K562 (cell line): ENCODE measurements around the gene CACNA2D2. TPM values are rescaled to one million over a fixed set of nuclear protein-coding genes. Genes with fewer than 3 reads are reported as not detected.
A peak's percentile ranks its signal among the peaks of the same experiment; 100 is the strongest.

Experiments used
- ATF7 ChIP-seq: fragments of 450-650 bp; IDR thresholded peaks from 2 replicates; pipeline ENCODE4 v1.7.1; 2014; ENCODE audit warnings: mild to moderate bottlenecking, moderate library complexity
- BCL6 ChIP-seq: fragments of 250-450 bp; sonication (Bioruptor Pico); IDR thresholded peaks from 2 replicates; pipeline ENCODE4 v1.4.0; 2020
- DIDO1 ChIP-seq: fragments of 450-650 bp; IDR thresholded peaks from 2 replicates; pipeline ENCODE4 v1.6.1; 2016; ENCODE audit warnings: low read depth, missing biosample characterization, missing genetic modification characterization
- GATAD2B ChIP-seq: fragments of 450-650 bp; IDR thresholded peaks from 2 replicates; pipeline ENCODE4 v1.6.1; 2017; ENCODE audit warnings: mild to moderate bottlenecking, borderline replicate concordance
- MECOM ChIP-seq: fragments of 250-450 bp; sonication (Bioruptor Pico); IDR thresholded peaks from 2 replicates; pipeline ENCODE4 v1.8.0; 2022; ENCODE audit warnings: inconsistent platforms
- NELFE ChIP-seq: IDR thresholded peaks from 2 replicates; pipeline ENCODE4 v1.6.1; 2011; ENCODE audit warnings: mild to moderate bottlenecking; ENCODE audit not compliant: insufficient read depth, insufficient read length
- POLR2A ChIP-seq: fragments of 450-650 bp; conservative IDR thresholded peaks from 2 replicates; pipeline ENCODE4 v1.6.1; 2016
- POU5F1 ChIP-seq: fragments of 150-350 bp; IDR thresholded peaks from 2 replicates; pipeline ENCODE4 v1.6.1; 2014; ENCODE audit warnings: borderline replicate concordance, low read length, low read depth, mild to moderate bottlenecking; ENCODE audit not compliant: partially characterized antibody
- STAT6 ChIP-seq: sonication (generic); formaldehyde crosslinking; IDR thresholded peaks from 2 replicates; pipeline ENCODE4 v1.8.1; 2023; ENCODE audit warnings: mild to moderate bottlenecking, missing genetic modification reagents
- U2AF2 ChIP-seq: fragments of 200-400 bp; formaldehyde crosslinking; optimal IDR thresholded peaks from 2 replicates; pipeline ENCODE3; 2017; ENCODE audit warnings: low read depth, mild to moderate bottlenecking, low read length
- ZFP1 ChIP-seq: fragments of 450-650 bp; formaldehyde crosslinking; IDR thresholded peaks from 2 replicates; pipeline ENCODE4 v1.4.0; 2020; ENCODE audit warnings: mild to moderate bottlenecking, mixed read lengths
- ZNF518B ChIP-seq: fragments of 250-450 bp; sonication (Bioruptor Pico); IDR thresholded peaks from 2 replicates; pipeline ENCODE4 v1.5.0; 2021; ENCODE audit warnings: mild to moderate bottlenecking, moderate library complexity
- ZZZ3 ChIP-seq: fragments of 450-650 bp; IDR thresholded peaks from 2 replicates; pipeline ENCODE4 v1.6.1; 2016; ENCODE audit warnings: antibody characterized with exemption, mild to moderate bottlenecking, moderate library complexity
- polyA plus RNA-seq, 8 experiments: library from polyadenylated mRNA; depleted of rRNA in 4 of 8; stranded (reverse) in 5 of 8; unstranded in 3 of 8; fragments of >200 nt; fragmentation: Nextera tagmentation in 2 of 8; fragmentation: Illumina TruSeq in 1 of 8; extraction: Ambion mirVana in 2 of 8; extraction: Trizol in 1 of 8; gene quantifications; 2 replicates each; pipeline versions ENCODE4 v1.2.1 to v1.2.3, GENCODE V29; 2011 to 2014; ENCODE audit warnings: inconsistent platforms in 1 of 8, missing spikeins in 1 of 8
- total RNA-seq, 7 experiments: library from RNA; depleted of rRNA in 6 of 7; stranded (reverse); fragments of >200 nt in 6 of 7; fragmentation: Illumina TruSeq in 2 of 7; extraction: Trizol in 2 of 7; gene quantifications; 2 replicates each; pipeline versions ENCODE4 v1.2.1 to v1.2.3, GENCODE V29; 2011 to 2021; ENCODE audit warnings: low replicate concordance in 1 of 7
- TF ChIP-seq, protein P1 (sequence below), 2 experiments: fragments of 450-650 bp; formaldehyde crosslinking in 1 of 2; IDR thresholded peaks; 2 replicates each; pipeline versions ENCODE4 v1.4.0 to v1.6.1; 2014 to 2020; ENCODE audit warnings: mild to moderate bottlenecking in 2 of 2, borderline replicate concordance in 1 of 2, low read depth in 1 of 2

The CACNA2D2 gene
- total and polyA plus RNA-seq, 9 of the 15 experiments (the other 6 are each of a cell fraction or from before 2014, with no cell fraction given): 0.11 to 0.58 (median 0.36) TPM; not detected in 2

GRCh38 chr3:50324351-50325112 is 178.9 kb downstream of the CACNA2D2 start (continued):
- TF ChIP-seq, protein P1, sequence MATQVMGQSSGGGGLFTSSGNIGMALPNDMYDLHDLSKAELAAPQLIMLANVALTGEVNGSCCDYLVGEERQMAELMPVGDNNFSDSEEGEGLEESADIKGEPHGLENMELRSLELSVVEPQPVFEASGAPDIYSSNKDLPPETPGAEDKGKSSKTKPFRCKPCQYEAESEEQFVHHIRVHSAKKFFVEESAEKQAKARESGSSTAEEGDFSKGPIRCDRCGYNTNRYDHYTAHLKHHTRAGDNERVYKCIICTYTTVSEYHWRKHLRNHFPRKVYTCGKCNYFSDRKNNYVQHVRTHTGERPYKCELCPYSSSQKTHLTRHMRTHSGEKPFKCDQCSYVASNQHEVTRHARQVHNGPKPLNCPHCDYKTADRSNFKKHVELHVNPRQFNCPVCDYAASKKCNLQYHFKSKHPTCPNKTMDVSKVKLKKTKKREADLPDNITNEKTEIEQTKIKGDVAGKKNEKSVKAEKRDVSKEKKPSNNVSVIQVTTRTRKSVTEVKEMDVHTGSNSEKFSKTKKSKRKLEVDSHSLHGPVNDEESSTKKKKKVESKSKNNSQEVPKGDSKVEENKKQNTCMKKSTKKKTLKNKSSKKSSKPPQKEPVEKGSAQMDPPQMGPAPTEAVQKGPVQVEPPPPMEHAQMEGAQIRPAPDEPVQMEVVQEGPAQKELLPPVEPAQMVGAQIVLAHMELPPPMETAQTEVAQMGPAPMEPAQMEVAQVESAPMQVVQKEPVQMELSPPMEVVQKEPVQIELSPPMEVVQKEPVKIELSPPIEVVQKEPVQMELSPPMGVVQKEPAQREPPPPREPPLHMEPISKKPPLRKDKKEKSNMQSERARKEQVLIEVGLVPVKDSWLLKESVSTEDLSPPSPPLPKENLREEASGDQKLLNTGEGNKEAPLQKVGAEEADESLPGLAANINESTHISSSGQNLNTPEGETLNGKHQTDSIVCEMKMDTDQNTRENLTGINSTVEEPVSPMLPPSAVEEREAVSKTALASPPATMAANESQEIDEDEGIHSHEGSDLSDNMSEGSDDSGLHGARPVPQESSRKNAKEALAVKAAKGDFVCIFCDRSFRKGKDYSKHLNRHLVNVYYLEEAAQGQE (IDR thresholded peaks at IDR 0.05; ENCODE audit: borderline replicate concordance): peak; percentile 75
- TF ChIP-seq, protein P1 (CRISPR knock-in tag; IDR thresholded peaks at IDR 0.05; ENCODE audit: low read depth): no peak
- TF ChIP-seq BCL6 (CRISPR knock-in tag) (no peak), STAT6 (CRISPR knock-in tag) (no peak), MECOM (no peak), ZNF518B (CRISPR knock-in tag) (no peak), GATAD2B (no peak), POU5F1 (no peak), NELFE (no peak), ATF7 (no peak), DIDO1 (no peak), POLR2A (no peak), U2AF2 (no peak), ZZZ3 (no peak), ZFP1 (CRISPR knock-in tag) (no peak)
